Motor neuron (in vitro differentiated cells): Measurements from ENCODE around the gene SUPT16H. TPM values are rescaled to one million over a fixed set of nuclear protein-coding genes. Genes with fewer than 3 reads are reported as not detected.

ENCODE experiments used
- ATAC-seq, 8 experiments: fragments of 200-7000 bp; cut with Tn5 transposase; replicated peaks in 6 of 8; 2 replicates each; pipeline ENCODE4 v1.8.0; 2021; ENCODE audit warnings: mild to moderate bottlenecking in 8 of 8, moderate library complexity in 8 of 8
- H3K27ac ChIP-seq, 2 donors: fragments of 250-450 bp; sonication (Bioruptor Pico); 2 replicates each; pipeline ENCODE4 v1.9.0; 2021; ENCODE audit warnings: antibody characterized with exemption in 2 of 2, mild to moderate bottlenecking in 2 of 2, moderate library complexity in 1 of 2
- H3K4me1 ChIP-seq, 2 donors: fragments of 250-450 bp; sonication (Bioruptor Pico); replicated peaks in 1 of 2; 2 replicates each; pipeline ENCODE4 v1.6.1; 2021; ENCODE audit warnings: antibody characterized with exemption in 2 of 2, mild to moderate bottlenecking in 2 of 2, moderate library complexity in 1 of 2
- H3K4me3 ChIP-seq, 5 donors: fragments of 250-450 bp; sonication (Bioruptor Pico); 2 replicates each; pipeline ENCODE4 v1.9.0; 2021; ENCODE audit warnings: antibody characterized with exemption in 5 of 5, mild to moderate bottlenecking in 5 of 5, moderate library complexity in 4 of 5
- WGBS, 10 experiments: fragments of 450-650 bp; shearing (Covaris generic); methylation state at CpG; one replicate each; pipeline ENCODE4 v1.0.0; 2022; 5-methylcytosine and 5-hydroxymethylcytosine counted together
- in situ Hi-C, 9 experiments: fragments of 400-800 bp; cut with MboI; loops; one replicate each; pipeline ENCODE4 v1.15.0; 2021; ENCODE audit warnings: low sequenced_read_pairs in 9 of 9, low pct_unique_long_range_greater_than_20kb in 2 of 9; ENCODE audit not compliant: unreplicated experiment in 9 of 9
- total RNA-seq, 8 experiments: library from RNA; unstranded; fragments of 300-600 nt; gene quantifications; 2 replicates each; pipeline versions ENCODE4 v1.2.3 to v1.2.4, GENCODE V29; 2022

SUPT16H gene
- 100 to 1,000 TPM in 3 of 8 experiments, 10 to 100 TPM in 5; 67.9 to 155 (median 81.9) TPM for total RNA-seq

GRCh38 chr14:21383848-21384493, at the start of gene SUPT16H:
Gene SUPT16H (minus strand): TSS chr14:21384019. CDS start chr14:21383927, 92 bp downstream.
- Histone ChIP-seq H3K27ac (peak within 1 kb of the TSS; percentile 83 to 97), H3K4me3 (peak within 1 kb of the TSS; percentile 53 to 80 (median 57)), H3K4me1 (peaks cover 3 to 18% of the 10 kb centered on the region in 2 donors)
- peak; percentile 89 to 97 (median 95) for ATAC-seq
- WGBS, 10 experiments, result 0 to 4% (median 1%) methylated on average over 8 to 31 of the region's 54 CpGs; no CpG with 5 or more reads in 1 of the 10 experiments
- in situ Hi-C loops, result no loop called here

DNA sequence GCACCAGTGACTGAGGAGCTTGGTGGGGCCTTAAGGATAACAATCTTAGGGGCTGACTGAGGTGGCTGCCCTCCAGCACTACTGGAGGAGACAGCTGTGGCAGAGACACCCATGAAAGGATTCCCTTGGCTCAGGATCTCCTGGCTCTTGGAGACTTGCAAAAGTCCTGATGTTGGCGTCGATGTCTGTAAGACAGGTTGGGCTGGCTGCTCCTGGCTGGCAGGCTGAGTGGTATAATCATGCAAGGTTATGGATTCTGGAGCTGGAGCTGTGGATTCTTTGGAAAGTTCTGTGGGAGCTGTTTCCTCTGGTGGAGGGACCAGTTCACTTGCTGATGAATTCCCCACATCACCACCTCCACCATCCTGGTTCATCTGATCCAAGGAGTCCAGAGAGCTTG, 47.3 kb upstream of the SUPT16H start:
- Histone ChIP-seq H3K27ac (no peak overlapping the region), H3K4me1 (peaks cover 3 to 5% of the 10 kb centered on the region in 2 donors), H3K4me3 (no peak overlapping the region)
- no peak for ATAC-seq
- 100% methylated on average over 2 of the region's 2 CpGs; no CpG with 5 or more reads in 9 of the 10 experiments for WGBS, 10 experiments
- in situ Hi-C loops, result no loop called here

DNA sequence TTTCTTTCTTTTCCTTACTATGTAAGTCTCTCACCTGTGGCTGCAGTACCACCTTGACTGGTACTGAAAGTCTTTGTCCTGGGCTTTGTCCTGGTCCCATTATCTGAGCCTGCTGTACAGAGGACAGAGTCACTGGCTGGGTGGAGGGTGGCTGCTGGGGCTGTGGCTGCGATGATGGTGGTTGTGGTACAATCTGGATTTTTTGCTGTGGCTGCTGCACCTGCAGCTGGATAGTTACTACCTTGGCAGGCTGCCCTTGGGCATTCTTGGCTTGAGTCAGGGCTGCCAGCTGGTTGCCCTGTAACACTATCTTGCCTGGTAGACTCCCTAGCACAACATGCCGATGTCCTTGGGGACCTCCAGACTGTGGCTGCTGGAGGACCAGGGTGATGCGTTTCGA, 45.1 kb upstream of the SUPT16H start:
- H3K4me1 ChIP-seq, result no peaks in the 10 kb centered on the region
- no peak overlapping the region for H3K27ac ChIP-seq
- in situ Hi-C loops, result no loop called here
- WGBS, 10 experiments, result 86 to 100% (median 100%) methylated on average over 1 to 4 of the region's 4 CpGs; no CpG with 5 or more reads in 2 of the 10 experiments
- ATAC-seq, result peak in 1 of 8 experiments; percentile 37
- no peak overlapping the region for H3K4me3 ChIP-seq

- Histone ChIP-seq H3K27ac (no peak overlapping the region), H3K4me3 (no peak overlapping the region), H3K4me1 (no peaks in the 10 kb centered on the region)
- no peak for ATAC-seq
- 80 to 100% (median 100%) methylated on average over 1 of the region's 1 CpG; no CpG with 5 or more reads in 4 of the 10 experiments for WGBS, 10 experiments
- in situ Hi-C loops, result no loop called here
These were observed 42.9 kb upstream of the SUPT16H start for GRCh38 chr14:21426692-21427091.

DNA sequence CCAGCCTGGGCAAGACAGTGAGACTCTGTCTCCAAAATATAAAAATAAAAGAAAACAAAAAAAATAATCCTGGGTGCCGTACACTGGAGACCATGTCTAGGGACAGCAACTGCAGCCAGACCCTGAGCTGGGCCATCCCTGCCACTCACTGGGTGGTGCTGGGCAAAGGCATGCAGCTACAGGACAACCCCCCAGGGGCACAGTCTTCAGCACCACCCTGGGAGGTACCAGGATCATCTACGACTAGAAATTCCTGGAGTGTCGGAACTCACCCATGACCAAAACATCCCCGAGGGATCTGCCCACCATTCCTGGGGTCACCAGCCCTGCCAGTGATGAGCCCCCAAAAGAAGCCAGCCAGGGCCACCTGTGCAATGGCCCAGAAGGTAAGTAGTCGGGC, 35.7 kb upstream of the SUPT16H start:
- Histone ChIP-seq H3K4me1 (no peaks in the 10 kb centered on the region), H3K4me3 (no peak overlapping the region), H3K27ac (no peak overlapping the region)
- 75 to 100% (median 90%) methylated on average over 1 to 3 of the region's 5 CpGs; no CpG with 5 or more reads in 5 of the 10 experiments for WGBS, 10 experiments
- in situ Hi-C loops, result no loop called here
- no peak for ATAC-seq

DNA sequence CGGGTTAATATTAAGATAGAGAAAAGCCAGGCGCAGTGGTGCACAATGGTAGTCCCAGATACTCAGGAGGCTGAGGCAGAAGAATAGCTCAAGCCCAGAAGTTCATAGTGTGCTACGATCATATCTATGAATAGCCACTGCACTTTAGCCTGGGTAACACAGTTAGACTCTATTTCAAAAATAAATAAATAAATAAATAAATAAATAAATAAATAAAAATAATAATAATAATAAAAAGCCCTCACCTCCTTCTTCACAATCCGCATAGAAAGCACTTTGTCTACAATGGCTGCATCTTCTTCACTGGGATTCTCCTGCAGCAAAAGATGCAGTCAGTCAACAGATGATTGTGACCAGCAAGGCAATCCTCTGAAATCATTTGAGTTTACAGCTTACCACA, 31.5 kb upstream of the SUPT16H start:
- ATAC-seq, result no peak
- H3K4me1 ChIP-seq, result no peaks in the 10 kb centered on the region
- no peak overlapping the region for H3K4me3 ChIP-seq
- no peak overlapping the region for H3K27ac ChIP-seq
- in situ Hi-C loops, result no loop called here
- 50 to 100% (median 94%) methylated on average over 2 to 4 of the region's 4 CpGs; no CpG with 5 or more reads in 1 of the 10 experiments for WGBS, 10 experiments

GRCh38 chr14:21414137-21414631, 30.4 kb upstream of the SUPT16H start:
- in situ Hi-C loops, result no loop called here
- 93 to 100% (median 100%) methylated on average over 1 of the region's 1 CpG; no CpG with 5 or more reads in 4 of the 10 experiments for WGBS, 10 experiments
- no peak overlapping the region for H3K4me3 ChIP-seq
- ATAC-seq, result no peak
- no peak overlapping the region for H3K27ac ChIP-seq
- no peaks in the 10 kb centered on the region for H3K4me1 ChIP-seq

DNA sequence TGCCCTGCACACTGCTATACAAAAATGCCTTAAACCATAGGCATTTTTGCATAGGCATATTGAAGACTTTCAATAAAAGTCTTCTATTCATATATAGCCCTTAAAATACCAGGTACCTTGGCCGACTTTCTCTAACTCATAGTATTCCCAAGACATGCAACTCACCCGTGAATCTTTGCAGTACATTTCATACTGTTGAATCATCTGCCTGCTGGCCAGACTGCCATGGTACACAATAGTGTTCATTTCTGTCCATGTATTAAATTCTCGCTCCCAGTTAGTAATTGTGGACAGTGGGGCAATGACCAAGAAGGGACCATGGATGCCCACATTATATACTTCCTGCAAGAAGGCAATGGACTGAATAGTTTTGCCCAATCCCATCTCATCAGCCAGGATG, 24.3 kb upstream of the SUPT16H start:
- WGBS, 10 experiments, result 29 to 100% (median 83%) methylated on average over 1 to 3 of the region's 3 CpGs; no CpG with 5 or more reads in 2 of the 10 experiments
- H3K4me3 ChIP-seq, result no peak overlapping the region
- in situ Hi-C loops, result no loop called here
- ATAC-seq, result no peak
- H3K4me1 ChIP-seq, result no peaks in the 10 kb centered on the region
- no peak overlapping the region for H3K27ac ChIP-seq

- ATAC-seq, result no peak
- Histone ChIP-seq H3K27ac (no peak overlapping the region), H3K4me3 (no peak overlapping the region), H3K4me1 (no peaks in the 10 kb centered on the region)
- in situ Hi-C loops, result no loop called here
These were observed 22.4 kb upstream of the SUPT16H start for GRCh38 chr14:21406213-21406612.

GRCh38 chr14:21405097-21405496, 21.3 kb upstream of the SUPT16H start:
- Histone ChIP-seq H3K4me3 (no peak overlapping the region), H3K27ac (no peak overlapping the region), H3K4me1 (no peaks in the 10 kb centered on the region)
- 14 to 100% (median 100%) methylated on average over 1 to 3 of the region's 3 CpGs; no CpG with 5 or more reads in 1 of the 10 experiments for WGBS, 10 experiments
- ATAC-seq, result no peak
- in situ Hi-C loops, result no loop called here

GRCh38 chr14:21399311-21399870, 15.6 kb upstream of the SUPT16H start:
- WGBS, 10 experiments, result 89 to 100% (median 95%) methylated on average over 1 to 5 of the region's 5 CpGs; no CpG with 5 or more reads in 1 of the 10 experiments
- ATAC-seq, result no peak

DNA sequence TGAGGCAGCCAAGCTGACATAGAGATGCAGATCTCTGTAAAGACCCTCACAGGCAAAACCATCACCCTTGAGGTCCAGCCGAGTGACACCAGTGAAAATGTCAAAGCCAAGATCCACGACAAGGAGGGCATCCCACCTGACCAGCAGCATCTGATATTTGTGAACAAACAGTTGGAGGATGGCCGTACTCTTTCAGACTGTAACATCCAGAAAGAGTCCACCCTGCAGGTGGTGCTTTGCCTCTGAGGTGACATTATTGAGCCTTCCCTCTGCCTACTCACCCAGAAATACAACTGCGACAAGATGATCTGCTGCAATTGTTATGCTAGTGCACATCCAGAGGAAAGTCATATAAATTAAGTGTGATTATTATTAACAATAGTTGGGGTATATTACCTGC, 15.1 kb upstream of the SUPT16H start:
- Histone ChIP-seq H3K4me3 (no peak overlapping the region), H3K27ac (no peak overlapping the region), H3K4me1 (no peaks in the 10 kb centered on the region)
- no peak for ATAC-seq
- 60 to 100% (median 91%) methylated on average over 1 to 4 of the region's 4 CpGs; no CpG with 5 or more reads in 3 of the 10 experiments for WGBS, 10 experiments
- in situ Hi-C loops, result no loop called here

More at GRCh38 chr14:21399311-21399870, 15.6 kb upstream of the SUPT16H start:
- Histone ChIP-seq H3K4me1 (no peaks in the 10 kb centered on the region), H3K27ac (no peak overlapping the region), H3K4me3 (no peak overlapping the region)
- in situ Hi-C loops, result no loop called here

GRCh38 chr14:21395450-21395849, 11.6 kb upstream of the SUPT16H start:
- no peak for ATAC-seq
- Histone ChIP-seq H3K4me3 (no peak overlapping the region), H3K4me1 (no peaks in the 10 kb centered on the region), H3K27ac (no peak overlapping the region)
- in situ Hi-C loops, result no loop called here
- 0 to 100% (median 0%) methylated on average over 1 of the region's 1 CpG for WGBS, 10 experiments
